HG02610 (cell line): ENCODE data around the gene RTCA.
A peak's percentile ranks its signal among the peaks of the same experiment; 100 is the strongest.
"Not testable (repeated sequence)": the region's sequence is repeated elsewhere in the genome, so short reads cannot be mapped to it uniquely, and the experiment has no call there.

Experiments used
- ATAC-seq: cut with Tn5 transposase; IDR thresholded peaks from one replicate; pipeline ENCODE4 v1.9.1; 2021; ENCODE audit warnings: mild to moderate bottlenecking, moderate library complexity; ENCODE audit not compliant: unreplicated experiment

Gene RTCA

DNA sequence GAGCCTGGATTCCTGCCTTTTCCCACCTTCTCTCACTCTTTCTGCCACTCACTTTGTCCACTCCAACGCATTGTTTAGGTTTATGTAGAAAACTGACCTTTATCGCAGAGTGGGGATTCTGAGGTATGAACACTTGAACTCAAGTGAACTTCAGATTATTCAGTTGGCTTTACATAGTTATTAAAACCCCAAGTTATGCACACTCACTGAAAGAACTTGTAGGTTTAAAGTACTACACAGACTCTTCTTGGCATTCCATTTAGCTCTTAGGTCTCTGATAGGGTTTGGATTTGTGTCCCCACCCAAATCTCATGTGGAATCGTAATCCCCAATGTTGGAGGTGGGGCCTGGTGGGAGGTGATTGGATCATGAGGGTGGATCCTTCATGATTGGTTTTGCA, 39.9 kb downstream of the RTCA start:
- no peak for ATAC-seq

GRCh38 chr1:100306735-100307313, 40.8 kb downstream of the RTCA start:
- ATAC-seq, result no peak

DNA sequence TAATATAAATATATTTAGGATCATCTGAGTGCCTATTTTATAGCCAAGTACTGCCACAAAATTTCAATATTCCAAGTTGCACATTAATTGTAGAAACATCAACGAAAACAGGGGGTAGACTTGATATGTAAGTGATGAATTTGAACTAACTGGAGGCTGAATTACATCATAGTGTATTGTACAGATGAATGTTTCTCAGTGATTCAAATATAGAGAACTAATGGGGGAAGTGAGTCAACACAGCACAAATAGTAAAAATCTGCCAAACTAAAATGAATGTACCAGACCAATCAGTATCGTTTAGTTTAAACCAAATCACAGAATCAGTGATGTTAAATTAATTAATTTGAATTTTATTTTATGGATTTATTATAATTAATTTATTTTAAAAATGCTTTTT, 42.8 kb downstream of the RTCA start:
- ATAC-seq, result peak; percentile 87

- ATAC-seq, result no peak
Observed at GRCh38 chr1:100309863-100310262, 43.8 kb downstream of the RTCA start.

- no peak for ATAC-seq
Observed at GRCh38 chr1:100313382-100313781, 47.4 kb downstream of the RTCA start.

GRCh38 chr1:100316622-100317021, 50.6 kb downstream of the RTCA start:
- no peak for ATAC-seq

- no peak for ATAC-seq
Observed at GRCh38 chr1:100320311-100321099, 54.5 kb downstream of the RTCA start.

- ATAC-seq, result no peak
Observed at GRCh38 chr1:100321100-100321493, 55.1 kb downstream of the RTCA start.

DNA sequence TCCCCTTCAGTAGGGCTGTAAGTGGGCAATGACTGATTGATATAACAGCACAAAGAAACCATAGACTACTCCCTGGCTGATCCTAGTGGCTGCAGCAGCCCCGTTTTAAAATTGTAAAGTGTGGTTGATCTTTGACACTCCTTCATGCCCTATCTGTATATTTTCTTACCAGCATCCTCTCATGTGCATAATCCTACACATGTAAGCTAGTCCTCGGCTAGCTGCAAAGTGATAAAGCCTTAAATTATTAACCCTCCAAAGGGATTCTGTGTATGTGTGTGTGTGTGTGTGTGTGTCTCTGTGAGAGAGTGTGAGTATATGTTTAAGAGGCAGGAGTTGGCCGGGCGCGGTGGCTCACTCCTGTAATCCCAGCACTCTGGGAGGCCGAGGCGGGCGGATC, 55.5 kb downstream of the RTCA start:
- ATAC-seq, result no peak

DNA sequence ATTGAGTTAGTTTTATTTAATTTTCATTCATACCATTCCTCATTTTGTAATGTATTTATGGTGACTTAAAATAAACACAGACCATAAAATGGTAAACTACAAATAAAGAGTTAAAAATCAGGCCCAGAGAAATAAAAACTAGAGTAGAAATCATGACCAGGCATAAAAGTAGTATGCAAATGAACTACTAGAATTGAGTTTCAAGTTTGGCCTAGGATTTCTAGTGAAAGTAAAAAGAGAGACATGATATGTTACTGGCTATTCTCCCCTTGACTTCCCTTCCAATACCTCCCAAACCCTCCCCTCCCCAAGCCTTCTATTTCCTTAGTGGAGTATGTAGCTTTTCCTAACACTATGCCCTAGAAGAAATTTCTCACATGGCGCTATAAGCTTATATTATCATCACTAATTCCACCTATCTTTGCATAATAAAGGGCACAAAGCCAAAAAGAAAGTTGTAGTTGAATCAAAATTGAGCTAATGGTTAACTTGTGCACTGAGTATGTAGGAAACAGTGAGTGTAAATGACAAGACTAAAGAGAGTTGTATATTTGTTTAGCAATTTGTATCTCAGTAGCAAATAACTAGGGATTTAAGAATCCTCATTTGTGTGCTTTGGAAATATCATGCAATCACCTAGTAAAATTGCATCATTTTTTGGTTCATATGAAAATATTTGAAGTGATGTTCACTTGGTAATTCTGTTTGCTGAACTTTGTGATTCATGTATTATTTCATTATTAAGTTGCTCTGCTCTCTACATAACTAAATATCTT, 56.6 kb downstream of the RTCA start:
- no peak for ATAC-seq

GRCh38 chr1:100323419-100324106, 57.5 kb downstream of the RTCA start:
- ATAC-seq, result no peak

DNA sequence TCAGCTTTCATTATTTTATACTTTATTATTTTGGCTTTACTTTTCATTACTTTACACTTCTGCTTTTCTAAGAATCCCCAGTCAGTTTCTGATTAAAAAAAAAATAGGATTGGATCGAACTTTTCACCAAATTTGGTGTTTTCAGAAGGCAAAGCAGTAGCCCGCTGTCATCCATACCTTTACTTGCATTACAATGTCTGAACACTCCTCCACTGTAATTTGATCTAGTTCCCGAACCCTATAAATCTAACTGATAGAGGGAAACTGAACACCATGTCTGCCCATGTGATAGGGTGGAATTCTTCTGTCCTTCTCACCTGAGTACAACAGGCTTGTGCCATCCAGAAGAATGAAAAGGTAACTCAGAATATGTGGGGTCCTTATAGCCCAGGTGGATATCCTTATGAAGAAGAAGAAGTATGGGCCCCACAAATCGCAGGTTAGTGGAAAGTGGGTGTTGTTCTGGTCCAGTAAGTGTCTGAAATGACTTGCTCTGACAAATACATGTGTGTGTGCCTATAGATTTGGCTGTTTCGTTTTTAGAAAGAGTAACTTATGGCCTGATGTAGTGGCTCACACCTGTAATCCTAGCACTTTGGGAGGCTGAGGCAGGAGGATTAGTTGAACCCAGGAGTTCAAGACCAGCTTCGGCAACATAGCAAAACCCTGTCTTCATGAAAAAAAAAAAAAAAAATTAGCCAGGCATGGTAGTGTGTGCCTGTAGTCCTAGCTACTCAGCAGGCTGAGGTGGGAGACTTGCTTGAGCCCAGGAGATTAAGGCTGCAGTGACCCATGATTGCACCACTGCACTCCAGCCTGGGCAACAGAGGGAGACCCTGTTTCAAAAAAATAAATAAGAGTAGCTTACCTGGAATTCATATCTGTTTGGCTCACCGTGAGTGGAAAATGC, 59.7 kb downstream of the RTCA start:
- ATAC-seq, result no peak

- not testable (repeated sequence) for ATAC-seq
Observed at GRCh38 chr1:100326325-100326670, 60.3 kb downstream of the RTCA start.

- ATAC-seq, result no peak
Observed at GRCh38 chr1:100328133-100328532, 62.1 kb downstream of the RTCA start.

DNA sequence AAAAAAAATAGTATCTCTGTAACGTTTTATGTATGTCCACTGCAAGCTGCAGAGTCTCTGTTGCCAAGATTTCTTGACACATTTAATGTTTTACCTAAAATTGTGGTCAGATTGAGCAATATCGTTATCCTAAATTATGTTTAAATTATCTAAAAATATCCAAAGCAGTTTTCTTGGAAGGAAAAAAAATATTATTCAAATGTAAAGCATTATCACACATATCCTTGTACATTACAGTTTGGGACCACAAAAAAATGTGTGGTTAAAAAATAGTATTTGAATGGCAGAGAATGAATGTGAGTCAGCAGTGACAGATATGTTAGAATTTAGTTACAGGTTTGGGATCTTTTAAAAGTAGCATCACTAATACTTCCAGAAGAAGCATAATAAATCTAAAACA, 65.1 kb downstream of the RTCA start:
- ATAC-seq, result not testable (repeated sequence)

DNA sequence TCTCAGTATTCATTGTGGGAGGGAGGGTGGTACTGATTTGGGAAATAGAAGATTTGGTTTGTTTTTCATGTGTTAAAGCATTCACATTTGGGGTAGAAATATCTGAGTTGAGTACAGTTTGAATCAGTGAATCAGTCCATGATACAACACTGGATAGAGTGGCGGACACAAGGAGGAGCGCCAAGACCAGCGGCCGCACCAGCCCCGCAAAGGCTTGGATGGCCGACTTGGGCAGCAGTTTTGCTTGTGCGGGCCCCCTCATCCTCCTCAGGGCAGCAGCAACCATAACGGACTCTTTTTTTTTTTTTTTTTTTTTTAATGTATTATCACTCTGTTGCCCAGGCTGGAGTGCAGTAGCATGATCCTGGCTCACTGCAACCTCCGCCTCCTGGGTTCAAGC, 66.3 kb downstream of the RTCA start:
- no peak for ATAC-seq

DNA sequence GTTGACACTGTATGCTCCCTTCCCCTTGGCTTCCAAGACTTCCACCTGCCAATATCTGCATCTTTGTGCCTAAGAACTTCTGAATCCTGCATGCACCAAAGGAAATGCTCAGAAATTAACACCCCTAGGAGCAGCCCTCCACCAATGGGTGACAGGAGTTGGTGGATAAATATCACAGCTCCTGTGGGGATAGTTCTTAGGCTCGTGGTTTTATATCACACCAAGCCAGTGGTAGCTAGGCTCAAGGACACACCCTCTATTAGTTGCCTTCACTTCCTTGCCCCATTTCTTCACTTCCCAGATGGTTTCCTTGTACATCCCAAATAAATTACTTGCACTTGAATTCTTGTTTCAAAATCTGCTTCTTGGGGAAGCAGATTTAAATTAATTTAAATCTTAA, 69.4 kb downstream of the RTCA start:
- no peak for ATAC-seq

GRCh38 chr1:100337878-100338277, 71.9 kb downstream of the RTCA start:
- not testable (repeated sequence) for ATAC-seq

GRCh38 chr1:100339735-100340134, 73.7 kb downstream of the RTCA start:
- ATAC-seq, result not testable (repeated sequence)

- ATAC-seq, result no peak
Observed at GRCh38 chr1:100340494-100340893, 74.5 kb downstream of the RTCA start.
